Adrenal gland (tissue), 5 donors: ENCODE data around the gene DPEP2.

Experiments
- POLR2A ChIP-seq, 2 donors: fragments of 450-650 bp; IDR thresholded peaks; one replicate each; pipeline ENCODE4 v1.6.1; 2017; ENCODE audit warnings: antibody characterized with exemption in 2 of 2, mild to moderate bottlenecking in 2 of 2, moderate library complexity in 1 of 2
- TF ChIP-seq, protein P1 (sequence below), 6 experiments: fragments of 450-650 bp in 4 of 6; fragments of 200-600 bp in 2 of 6; sonication (generic) in 1 of 6; IDR thresholded peaks; 1 replicate in 5 of 6; 2 replicates in 1 of 6; pipeline versions ENCODE4 v1.5.1 to v1.8.0; 2016 to 2021; ENCODE audit warnings: antibody characterized with exemption in 6 of 6, mild to moderate bottlenecking in 2 of 6, moderate library complexity in 1 of 6
- donor health status: DM: no; HTN: no; CAD: no.

GRCh38 chr16:67942200-67942509 is 57.1 kb downstream of the DPEP2 start:
- TF ChIP-seq, protein P1, sequence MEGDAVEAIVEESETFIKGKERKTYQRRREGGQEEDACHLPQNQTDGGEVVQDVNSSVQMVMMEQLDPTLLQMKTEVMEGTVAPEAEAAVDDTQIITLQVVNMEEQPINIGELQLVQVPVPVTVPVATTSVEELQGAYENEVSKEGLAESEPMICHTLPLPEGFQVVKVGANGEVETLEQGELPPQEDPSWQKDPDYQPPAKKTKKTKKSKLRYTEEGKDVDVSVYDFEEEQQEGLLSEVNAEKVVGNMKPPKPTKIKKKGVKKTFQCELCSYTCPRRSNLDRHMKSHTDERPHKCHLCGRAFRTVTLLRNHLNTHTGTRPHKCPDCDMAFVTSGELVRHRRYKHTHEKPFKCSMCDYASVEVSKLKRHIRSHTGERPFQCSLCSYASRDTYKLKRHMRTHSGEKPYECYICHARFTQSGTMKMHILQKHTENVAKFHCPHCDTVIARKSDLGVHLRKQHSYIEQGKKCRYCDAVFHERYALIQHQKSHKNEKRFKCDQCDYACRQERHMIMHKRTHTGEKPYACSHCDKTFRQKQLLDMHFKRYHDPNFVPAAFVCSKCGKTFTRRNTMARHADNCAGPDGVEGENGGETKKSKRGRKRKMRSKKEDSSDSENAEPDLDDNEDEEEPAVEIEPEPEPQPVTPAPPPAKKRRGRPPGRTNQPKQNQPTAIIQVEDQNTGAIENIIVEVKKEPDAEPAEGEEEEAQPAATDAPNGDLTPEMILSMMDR (IDR thresholded peaks at IDR 0.05): peak; percentile 58 to 71 (median 62)
- TF ChIP-seq POLR2A (IDR thresholded peaks at IDR 0.05): no peak
